CD4-positive, alpha-beta T cell (primary cell): ENCODE measurements around the gene SRSF10. TPM values are rescaled to one million over a fixed set of nuclear protein-coding genes. Genes with fewer than 3 reads are reported as not detected.

Source experiments
- ATAC-seq: fragments of 200-7000 bp; cut with Tn5 transposase; one replicate; pipeline ENCODE4 v1.10.0; 2022; ENCODE audit warnings: mild to moderate bottlenecking; ENCODE audit not compliant: poor library complexity
- CTCF ChIA-PET: fragments of 350-600 bp; sonication (Branson Sonifier 250); formaldehyde crosslinking; loops from one replicate; lab custom pipeline; 2021; ENCODE audit warnings: antibody characterized with exemption, inconsistent platforms; lab: Charles Lee
- POLR2A ChIA-PET: fragments of 350-600 bp; sonication (Branson Sonifier 250); formaldehyde crosslinking; loops from one replicate; lab custom pipeline; 2021; ENCODE audit warnings: antibody characterized with exemption, inconsistent platforms; lab: Charles Lee
- DNase-seq, 14 experiments: peaks; one replicate each; pipeline ENCODE4 v3.0.0-alpha.2; 2013 to 2020; ENCODE audit warnings: mixed read lengths in 2 of 14
- H3K27ac ChIP-seq, 2 donors: one replicate each; pipeline versions ENCODE4 v1.5.1 to v1.7.0; 2013; ENCODE audit warnings: low read length in 2 of 2, low read depth in 1 of 2, mild to moderate bottlenecking in 1 of 2
- H3K27me3 ChIP-seq, 2 experiments: 1 replicate in 1 of 2; 2 replicates in 1 of 2; pipeline versions ENCODE4 v1.6.1 to v1.7.0; 2013; ENCODE audit warnings: low read length in 2 of 2, control low read depth in 1 of 2, mild to moderate bottlenecking in 1 of 2, moderate library complexity in 1 of 2; ENCODE audit not compliant: insufficient read depth in 2 of 2, control insufficient read depth in 1 of 2
- H3K36me3 ChIP-seq: one replicate; pipeline ENCODE4 v1.6.1; 2013; ENCODE audit warnings: low read length, control low read depth; ENCODE audit not compliant: insufficient read depth
- H3K4me1 ChIP-seq: one replicate; pipeline ENCODE4 v1.6.1; 2013; ENCODE audit warnings: low read length, control low read depth; ENCODE audit not compliant: insufficient read depth
- H3K4me3 ChIP-seq: one replicate; pipeline ENCODE4 v1.5.1; 2013; ENCODE audit warnings: mild to moderate bottlenecking, low read length, moderate library complexity
- H3K9me3 ChIP-seq, 2 experiments: 1 replicate in 1 of 2; 2 replicates in 1 of 2; pipeline versions ENCODE4 v1.6.1 to v1.7.0; 2013; ENCODE audit warnings: low read length in 2 of 2, mild to moderate bottlenecking in 2 of 2, control low read depth in 1 of 2, moderate library complexity in 1 of 2; ENCODE audit not compliant: control insufficient read depth in 1 of 2, insufficient read depth in 1 of 2
- H3K27ac Mint-ChIP-seq: one replicate; pipeline ENCODE4 v1.8.0; 2020; ENCODE audit warnings: mixed read lengths
- H3K27me3 Mint-ChIP-seq: one replicate; pipeline ENCODE4 v1.8.0; 2021; ENCODE audit warnings: mixed read lengths
- H3K36me3 Mint-ChIP-seq: one replicate; pipeline ENCODE4 v1.8.0; 2021; ENCODE audit warnings: low read depth, mixed read lengths
- H3K4me1 Mint-ChIP-seq: one replicate; pipeline ENCODE4 v1.8.0; 2021; ENCODE audit warnings: low read depth, mixed read lengths
- H3K4me3 Mint-ChIP-seq: one replicate; pipeline ENCODE4 v1.8.0; 2020; ENCODE audit warnings: mild to moderate bottlenecking, mixed read lengths
- H3K9me3 Mint-ChIP-seq: one replicate; pipeline ENCODE4 v1.8.0; 2020; ENCODE audit warnings: mixed read lengths
- intact Hi-C, 2 experiments: fragments of 100-400 bp; cut with DNase I in 1 of 2; cut with micrococcal nuclease in 1 of 2; formaldehyde crosslinking; loops; one replicate each; pipeline versions ENCODE4 v1.15.1 to v1.9.0; 2023 to 2025; cut with DNase I, micrococcal nuclease
- total RNA-seq, 174 experiments: library from RNA in 2 of 174; stranded (reverse) in 2 of 174; gene quantifications; one replicate each; pipeline ENCODE4 v1.2.3 and lab custom pipeline; 2021 to 2026
- TF ChIP-seq, protein P1 (sequence below): fragments of 200-600 bp; IDR thresholded peaks from one replicate; pipeline ENCODE4 v1.8.0; 2022; ENCODE audit warnings: antibody characterized with exemption, mild to moderate bottlenecking

Gene SRSF10
- total RNA-seq, 2 experiments from 2014 or later, result 346 to 356 TPM

GRCh38 chr1:23967871-23968270 is 12.3 kb downstream of the SRSF10 start:
- POLR2A ChIA-PET, result interaction anchor here (1.5 to 3.6 kb wide), 2 partner anchors 8 to 13 kb away, joined by 5 to 18 read pairs; partner anchors contain the start of genes PNRC2 and SRSF10
- no peak overlapping the region for H3K4me3 ChIP-seq
- no peaks in the 10 kb centered on the region for H3K9me3 ChIP-seq
- TF ChIP-seq, protein P1, sequence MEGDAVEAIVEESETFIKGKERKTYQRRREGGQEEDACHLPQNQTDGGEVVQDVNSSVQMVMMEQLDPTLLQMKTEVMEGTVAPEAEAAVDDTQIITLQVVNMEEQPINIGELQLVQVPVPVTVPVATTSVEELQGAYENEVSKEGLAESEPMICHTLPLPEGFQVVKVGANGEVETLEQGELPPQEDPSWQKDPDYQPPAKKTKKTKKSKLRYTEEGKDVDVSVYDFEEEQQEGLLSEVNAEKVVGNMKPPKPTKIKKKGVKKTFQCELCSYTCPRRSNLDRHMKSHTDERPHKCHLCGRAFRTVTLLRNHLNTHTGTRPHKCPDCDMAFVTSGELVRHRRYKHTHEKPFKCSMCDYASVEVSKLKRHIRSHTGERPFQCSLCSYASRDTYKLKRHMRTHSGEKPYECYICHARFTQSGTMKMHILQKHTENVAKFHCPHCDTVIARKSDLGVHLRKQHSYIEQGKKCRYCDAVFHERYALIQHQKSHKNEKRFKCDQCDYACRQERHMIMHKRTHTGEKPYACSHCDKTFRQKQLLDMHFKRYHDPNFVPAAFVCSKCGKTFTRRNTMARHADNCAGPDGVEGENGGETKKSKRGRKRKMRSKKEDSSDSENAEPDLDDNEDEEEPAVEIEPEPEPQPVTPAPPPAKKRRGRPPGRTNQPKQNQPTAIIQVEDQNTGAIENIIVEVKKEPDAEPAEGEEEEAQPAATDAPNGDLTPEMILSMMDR, result no peak
- Mint-ChIP-seq H3K9me3 (no peaks in the 10 kb centered on the region), H3K27me3 (no peaks in the 10 kb centered on the region), H3K4me1 (peaks cover 53% of the 10 kb centered on the region), H3K4me3 (no peak overlapping the region), H3K36me3 (peaks cover 86% of the 10 kb centered on the region), H3K27ac (peak overlapping the region; percentile 24)
- H3K4me1 ChIP-seq, result no peaks in the 10 kb centered on the region
- intact Hi-C loops, result no loop called here
- CTCF ChIA-PET, result interaction anchor here (0.9 to 1.3 kb wide), 2 partner anchors 9 to 12 kb away, joined by 3 to 6 read pairs; partner anchors contain the start of gene SRSF10
- H3K36me3 ChIP-seq, result peaks cover 67% of the 10 kb centered on the region
- DNase-seq, result no peak
- no peak for ATAC-seq
- no peaks in the 10 kb centered on the region for H3K27me3 ChIP-seq
- H3K27ac ChIP-seq, result no peak overlapping the region

DNA sequence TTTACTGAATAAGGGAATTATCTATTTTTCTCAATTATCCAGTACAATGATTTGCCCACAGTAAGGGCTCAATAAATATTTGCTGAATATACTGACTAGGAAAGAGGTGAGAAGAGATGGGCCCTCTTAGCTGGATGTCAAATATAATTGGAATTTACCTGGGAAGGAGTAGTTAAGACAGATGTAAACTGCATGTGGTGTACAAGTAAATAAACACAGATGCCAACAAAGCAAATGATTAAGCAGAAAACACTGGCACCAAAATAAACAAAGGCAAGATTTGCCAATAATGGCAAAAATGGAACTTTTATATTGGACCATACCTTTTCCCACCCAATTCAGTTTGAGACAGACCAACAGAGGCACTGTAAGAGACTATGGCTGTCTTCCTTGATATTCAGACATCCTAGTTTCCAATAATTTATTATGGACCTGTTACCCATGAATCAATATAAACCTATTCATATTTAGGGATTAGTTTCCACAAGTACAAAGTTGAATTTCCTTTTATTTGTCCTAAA is 13.1 kb downstream of the SRSF10 start:
- CTCF ChIA-PET, result no interaction called here
- Histone ChIP-seq H3K4me1 (no peaks in the 10 kb centered on the region), H3K4me3 (no peak overlapping the region), H3K9me3 (no peaks in the 10 kb centered on the region), H3K27ac (no peak overlapping the region), H3K27me3 (no peaks in the 10 kb centered on the region), H3K36me3 (peaks cover 64% of the 10 kb centered on the region)
- Mint-ChIP-seq H3K27ac (peak overlapping the region; percentile 24), H3K36me3 (peaks cover 93% of the 10 kb centered on the region), H3K9me3 (no peaks in the 10 kb centered on the region), H3K4me1 (peaks cover 59% of the 10 kb centered on the region), H3K27me3 (no peaks in the 10 kb centered on the region), H3K4me3 (no peak overlapping the region)
- POLR2A ChIA-PET, result interaction anchor here (3.6 to 8.5 kb wide), 2 partner anchors 7 to 11 kb away, joined by 18 to 164 read pairs; partner anchors contain the start of genes PNRC2 and SRSF10
- DNase-seq (no peak), ATAC-seq (no peak)
- intact Hi-C loops, result no loop called here
- TF ChIP-seq, protein P1, result no peak

GRCh38 chr1:23964790-23965740 is 15.1 kb downstream of the SRSF10 start:
- H3K27me3 Mint-ChIP-seq, result no peaks in the 10 kb centered on the region
- H3K36me3 Mint-ChIP-seq, result peaks cover 95% of the 10 kb centered on the region
- ChIA-PET CTCF (interaction anchor here (1.0 kb wide), 1 partner anchor 16 kb away, joined by 3 read pairs; no protein-coding TSS in a partner anchor), POLR2A (interaction anchor here (8.5 kb wide), 1 partner anchor 13 kb away, joined by 164 read pairs; the partner anchor contains the start of gene SRSF10)
- H3K27ac Mint-ChIP-seq, result peak overlapping the region; percentile 63
- no peaks in the 10 kb centered on the region for H3K27me3 ChIP-seq
- no peak overlapping the region for H3K4me3 ChIP-seq
- no peak for DNase-seq
- peaks cover 75% of the 10 kb centered on the region for H3K4me1 Mint-ChIP-seq
- peak overlapping the region in 1 of 2 donors; percentile 33 for H3K27ac ChIP-seq
- no peaks in the 10 kb centered on the region for H3K9me3 Mint-ChIP-seq
- TF ChIP-seq, protein P1, result no peak
- ATAC-seq, result no peak
- H3K4me1 ChIP-seq, result no peaks in the 10 kb centered on the region
- intact Hi-C loops, result no loop called here
- H3K4me3 Mint-ChIP-seq, result no peak overlapping the region
- no peaks in the 10 kb centered on the region for H3K9me3 ChIP-seq
- peaks cover 55% of the 10 kb centered on the region for H3K36me3 ChIP-seq
